Cardiac fibroblast (primary cell): ENCODE data around the gene TSKS.

ENCODE experiments used
- DNase-seq, 2 donors: peaks; one replicate each; pipeline versions ENCODE4 v3.0.0 to v3.0.0-alpha.2; 2010; ENCODE audit warnings: low read depth in 2 of 2
- H3K4me3 ChIP-seq, 2 donors: replicated peaks in 1 of 2; 1 replicate in 1 of 2; 2 replicates in 1 of 2; pipeline ENCODE4 v1.5.1; 2011; ENCODE audit warnings: low read depth in 2 of 2, low read length in 2 of 2, mild to moderate bottlenecking in 2 of 2, moderate library complexity in 1 of 2
- TF ChIP-seq, protein P1 (sequence below): IDR thresholded peaks from one replicate; pipeline ENCODE4 v1.5.1; 2011; ENCODE audit warnings: low read depth, mild to moderate bottlenecking, low read length, inconsistent platforms

The TSKS gene

DNA sequence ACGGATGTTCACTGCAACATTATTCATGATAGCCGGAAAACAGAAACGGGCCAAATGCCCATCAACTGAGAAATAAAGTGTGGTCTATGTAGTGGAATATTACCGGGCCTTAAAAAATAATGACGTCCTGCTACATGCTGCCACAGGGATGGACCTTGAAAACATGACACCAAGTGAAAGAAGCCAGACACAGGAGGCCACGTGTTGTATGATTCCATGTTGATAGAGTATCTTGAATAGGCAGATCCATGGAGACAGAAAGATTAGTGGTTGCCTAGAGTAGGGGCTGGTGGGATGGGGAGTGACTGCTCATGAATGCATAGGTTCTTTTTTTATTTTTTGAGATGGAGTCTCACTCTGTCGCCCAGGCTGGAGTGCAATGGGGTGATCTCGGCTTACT lies 7.4 kb upstream of the TSKS start:
- DNase-seq: no peak
- TF ChIP-seq, protein P1, sequence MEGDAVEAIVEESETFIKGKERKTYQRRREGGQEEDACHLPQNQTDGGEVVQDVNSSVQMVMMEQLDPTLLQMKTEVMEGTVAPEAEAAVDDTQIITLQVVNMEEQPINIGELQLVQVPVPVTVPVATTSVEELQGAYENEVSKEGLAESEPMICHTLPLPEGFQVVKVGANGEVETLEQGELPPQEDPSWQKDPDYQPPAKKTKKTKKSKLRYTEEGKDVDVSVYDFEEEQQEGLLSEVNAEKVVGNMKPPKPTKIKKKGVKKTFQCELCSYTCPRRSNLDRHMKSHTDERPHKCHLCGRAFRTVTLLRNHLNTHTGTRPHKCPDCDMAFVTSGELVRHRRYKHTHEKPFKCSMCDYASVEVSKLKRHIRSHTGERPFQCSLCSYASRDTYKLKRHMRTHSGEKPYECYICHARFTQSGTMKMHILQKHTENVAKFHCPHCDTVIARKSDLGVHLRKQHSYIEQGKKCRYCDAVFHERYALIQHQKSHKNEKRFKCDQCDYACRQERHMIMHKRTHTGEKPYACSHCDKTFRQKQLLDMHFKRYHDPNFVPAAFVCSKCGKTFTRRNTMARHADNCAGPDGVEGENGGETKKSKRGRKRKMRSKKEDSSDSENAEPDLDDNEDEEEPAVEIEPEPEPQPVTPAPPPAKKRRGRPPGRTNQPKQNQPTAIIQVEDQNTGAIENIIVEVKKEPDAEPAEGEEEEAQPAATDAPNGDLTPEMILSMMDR: no peak

DNA sequence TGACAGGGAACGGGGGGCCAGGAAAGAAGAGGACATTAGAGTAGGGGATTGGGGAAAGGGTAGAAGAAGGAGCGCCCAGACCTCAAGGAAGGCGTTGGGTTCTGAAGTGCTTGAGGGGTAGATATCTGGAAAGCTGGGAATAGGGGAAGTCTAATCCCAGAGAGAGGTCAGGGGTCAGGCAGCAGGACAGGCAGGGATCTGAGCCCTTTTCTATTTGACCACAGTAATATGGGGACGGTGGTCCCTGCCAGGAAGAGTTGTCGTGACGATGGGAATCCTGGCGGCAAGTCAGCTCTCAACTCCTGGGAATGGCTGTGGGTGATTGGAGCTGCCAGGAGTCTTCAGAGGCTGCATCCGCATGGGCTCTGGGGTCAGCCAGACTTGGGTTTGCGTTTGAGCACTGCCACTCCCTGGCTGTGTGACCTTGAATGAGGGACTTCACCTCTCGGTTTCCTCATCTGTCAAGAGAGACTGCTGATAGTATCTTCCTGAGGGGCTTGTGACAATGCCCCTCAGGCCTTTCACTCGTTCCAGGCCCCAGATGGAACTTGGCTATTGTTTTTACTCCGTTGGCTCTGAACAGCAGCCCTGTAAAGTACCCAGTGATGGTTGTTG lies 5.0 kb upstream of the TSKS start:
- TF ChIP-seq, protein P1: no peak
- H3K4me3 ChIP-seq: peak overlapping the region; percentile 86 to 92

More for the DNA sequence above, 7.4 kb upstream of the TSKS start:
- H3K4me3 ChIP-seq: no peak overlapping the region

DNA sequence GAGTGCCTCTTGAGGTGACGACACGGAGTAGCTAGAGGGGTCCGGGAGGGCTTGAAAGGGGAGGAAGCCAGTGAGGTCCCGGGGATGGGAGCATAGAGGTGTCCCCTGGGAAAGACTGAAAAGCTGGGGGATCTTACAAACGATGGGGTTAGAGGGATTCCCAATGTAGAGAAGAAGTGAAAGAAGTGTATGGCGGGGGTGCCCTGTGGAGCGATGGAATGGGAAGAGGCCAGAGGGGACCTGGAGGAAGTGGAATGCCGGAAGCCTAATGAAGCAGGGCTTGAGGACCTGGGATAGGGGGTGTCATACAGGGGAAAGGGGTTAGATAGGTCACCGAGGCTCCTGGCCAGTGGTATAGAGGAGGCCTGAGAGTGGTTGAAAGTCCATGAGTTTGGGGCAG lies 4.3 kb upstream of the TSKS start:
- TF ChIP-seq, protein P1: no peak
- DNase-seq: peak in 1 of 2 donors; percentile 19
- peak overlapping the region; percentile 86 to 92 for H3K4me3 ChIP-seq

More for the DNA sequence above, 5.0 kb upstream of the TSKS start:
- DNase-seq: no peak

DNA sequence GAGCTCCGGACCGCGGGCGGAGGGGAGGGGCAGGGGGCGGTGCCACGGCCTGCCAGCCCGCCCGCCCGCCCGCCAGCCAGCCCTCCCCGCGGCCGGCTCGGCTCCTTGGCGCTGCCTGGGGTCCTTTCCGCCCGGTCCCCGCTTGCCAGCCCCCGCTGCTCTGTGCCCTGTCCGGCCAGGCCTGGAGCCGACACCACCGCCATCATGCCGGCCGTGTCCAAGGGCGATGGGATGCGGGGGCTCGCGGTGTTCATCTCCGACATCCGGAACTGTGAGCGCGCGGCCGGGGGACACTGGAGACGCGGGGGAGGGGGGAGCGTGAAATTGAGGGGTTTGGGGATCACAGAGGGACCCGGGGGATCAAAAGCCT lies 3.8 kb upstream of the TSKS start, which contains the start of gene AP2A1:
AP2A1 (plus strand) TSS at position 72 of the 370 bp plus-strand sequence; CDS start at position 205, 133 bp downstream.
- TF ChIP-seq, protein P1: no peak
- DNase-seq: no peak
- peak within 1 kb of the TSS; percentile 86 to 92 for H3K4me3 ChIP-seq

DNA sequence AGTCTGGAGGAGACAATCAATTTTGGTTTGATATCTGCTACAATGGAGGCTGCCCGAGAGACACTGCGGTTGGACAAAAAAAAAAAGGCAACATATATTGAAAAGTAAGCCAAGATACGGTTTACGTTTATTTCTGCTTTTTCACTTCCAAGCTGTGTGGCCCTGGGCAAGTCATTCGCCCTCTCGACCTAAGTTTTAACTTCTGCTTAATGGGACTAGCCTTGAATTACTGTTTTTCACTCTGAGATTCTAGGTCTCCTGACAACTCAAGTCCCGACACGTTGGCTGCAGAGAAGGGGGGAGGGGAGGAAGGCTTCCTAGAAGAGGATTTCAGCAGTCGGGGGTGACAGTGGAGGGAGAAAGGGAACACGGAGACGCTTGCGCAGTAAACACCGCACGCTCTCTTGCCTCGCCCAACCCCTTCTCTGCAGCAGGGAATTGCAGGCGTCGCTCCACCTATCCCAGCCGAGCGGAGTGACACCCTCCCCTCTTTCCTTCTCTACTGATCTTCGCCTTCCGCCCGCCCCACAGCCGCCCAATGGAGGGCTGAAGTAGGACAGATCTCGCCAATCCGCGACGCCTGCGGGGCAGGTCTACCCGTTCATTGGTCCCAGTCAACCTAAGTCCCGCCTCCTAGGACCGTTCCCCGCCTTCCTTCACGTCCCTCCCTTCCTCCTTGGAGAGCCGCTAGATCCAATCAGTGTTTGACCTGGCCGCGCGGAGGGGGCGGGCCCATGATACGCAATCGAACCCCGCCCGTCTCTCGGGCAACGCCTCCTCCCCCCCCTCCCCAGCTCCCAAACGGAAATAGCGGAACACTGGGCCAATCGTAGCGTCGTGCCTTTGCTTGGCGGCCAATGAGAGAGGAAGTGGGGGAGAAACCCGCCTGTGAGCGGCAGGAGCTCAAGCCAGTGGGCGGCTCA lies 3.2 kb upstream of the TSKS start:
- peak overlapping the region; percentile 13 to 47 for H3K4me3 ChIP-seq
- TF ChIP-seq, protein P1: no peak
- DNase-seq: peak; percentile 100

DNA sequence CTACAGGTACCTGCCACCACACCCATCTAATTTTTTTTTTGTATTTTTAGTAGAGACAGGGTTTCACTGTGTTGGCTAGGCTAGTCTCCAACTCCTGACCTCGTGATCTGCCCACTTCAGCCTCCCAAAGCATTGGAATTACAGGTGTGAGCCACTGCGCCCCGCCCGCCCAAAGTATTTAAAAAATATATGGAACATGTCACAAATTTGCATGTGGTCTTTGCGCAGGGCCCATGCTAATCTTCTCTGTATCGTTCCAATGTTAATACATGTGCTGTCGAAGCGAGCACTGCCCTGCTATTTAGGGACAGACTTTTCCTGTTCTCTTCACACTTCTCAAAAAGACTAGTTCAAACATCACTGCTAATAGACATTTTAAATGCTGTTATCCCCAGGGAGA lies 1.2 kb upstream of the TSKS start:
- DNase-seq: no peak
- H3K4me3 ChIP-seq: no peak overlapping the region
- TF ChIP-seq, protein P1: no peak
